ENCODE data around the gene LINC00305. TPM values are rescaled to one million over a fixed set of nuclear protein-coding genes. Genes with fewer than 3 reads are reported as not detected.

Gene LINC00305
- total and polyA plus RNA-seq, 2 of the 8 experiments (the other 6 are each of a cell fraction or from before 2014, with no cell fraction given): not detected

DNA sequence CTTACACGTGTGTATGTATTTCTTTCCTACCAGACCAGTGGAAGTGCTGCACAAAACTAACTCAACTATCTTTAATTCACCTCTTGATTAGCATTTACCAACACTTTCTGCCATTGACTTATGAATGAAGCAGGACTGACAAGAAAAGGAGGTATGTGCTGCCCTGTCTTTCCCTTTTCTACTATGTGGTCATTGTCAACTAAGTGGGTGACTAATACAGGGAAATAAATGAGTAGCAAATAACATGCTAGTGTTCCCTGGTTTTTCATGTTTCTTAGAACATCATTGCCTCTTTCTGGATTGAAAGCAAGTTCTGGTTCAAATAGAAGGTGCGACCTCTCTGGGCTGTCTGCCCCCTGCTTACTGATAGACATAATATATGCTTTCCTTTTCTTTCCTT lies 58.0 kb downstream of the LINC00305 start:
- no peak overlapping the region for H2AK5ac ChIP-seq (ENCODE audit: low read depth, low read length)
- no peak overlapping the region for H2BK12ac ChIP-seq (ENCODE audit: low read depth, low read length)
- H4K20me1 ChIP-seq (replicated peaks in 1 of 2; ENCODE audit: control insufficient read depth in 1 of 2, insufficient read depth in 2 of 2, low read length in 2 of 2): no peaks in the 10 kb centered on the region
- no peak overlapping the region for H4K8ac ChIP-seq (ENCODE audit: extremely low read depth, insufficient read depth, low read length)
- no peak for FAIRE-seq
- H3K79me2 ChIP-seq (ENCODE audit: control insufficient read depth in 1 of 2, insufficient read depth in 2 of 2, low read length in 2 of 2): no peaks in the 10 kb centered on the region
- no peak overlapping the region for H3K14ac ChIP-seq (ENCODE audit: insufficient read length)
- DNase-seq (ENCODE audit: low read depth in 1 of 2, low spot score in 2 of 2): no peak
- no peaks in the 10 kb centered on the region for H3K27me3 ChIP-seq (replicated peaks in 1 of 4; ENCODE audit: control insufficient read depth in 3 of 4, extremely low read depth in 1 of 4, insufficient read depth in 3 of 4, low read length in 3 of 4)
- POLR2A ChIA-PET (ENCODE audit: partially characterized antibody): no interaction called here
- peaks cover 0 to 3% of the 10 kb centered on the region in 2 experiments; a peak in 1 of 4 replicates for H3K9me3 ChIP-seq (ENCODE audit: insufficient read depth in 2 of 2, low read depth in 1 of 2, low read length in 1 of 2)
- H2BK20ac ChIP-seq (ENCODE audit: low read length): no peak overlapping the region
- no peak overlapping the region for H2BK15ac ChIP-seq (ENCODE audit: low read length)
- no peaks in the 10 kb centered on the region; a peak in 1 of 8 replicates for H3K36me3 ChIP-seq (ENCODE audit: control insufficient read depth in 2 of 4, insufficient read depth in 4 of 4, low read length in 3 of 4)
- H2AFZ ChIP-seq (ENCODE audit: low read length): no peak overlapping the region
- no peak overlapping the region for H3K23ac ChIP-seq (ENCODE audit: insufficient read length)
- 94% methylated on average over 2 of the region's 2 CpGs; no CpG with 5 or more reads in 1 of the 2 experiments for WGBS, 2 experiments (ENCODE audit: extremely low coverage in 1 of 2, insufficient coverage in 1 of 2, insufficient read length in 1 of 2, insufficient replicate concordance in 2 of 2, low coverage in 1 of 2, low lambda C conversion rate in 2 of 2, missing lambda C conversion rate in 1 of 2)
- no peak overlapping the region for H3K4ac ChIP-seq (replicated peaks; ENCODE audit: insufficient read length, low read depth, low read length)
- CTCF ChIA-PET (ENCODE audit: partially characterized antibody): interaction anchor here (0.6 to 1.5 kb wide), 4 partner anchors 16 to 318 kb away, joined by 3 to 7 read pairs (median 4); no protein-coding TSS in a partner anchor
- H2BK5ac ChIP-seq (ENCODE audit: low read depth, low read length): no peak overlapping the region
- H3K9ac ChIP-seq (replicated peaks in 1 of 4; ENCODE audit: extremely low read depth in 1 of 4, low read depth in 3 of 4, low read length in 3 of 4): no peak overlapping the region
- no peak overlapping the region for H3K27ac ChIP-seq (ENCODE audit: low read depth, low read length)
- no peak overlapping the region for H3K4me3 ChIP-seq (ENCODE audit: extremely low read depth in 1 of 4, insufficient read depth in 2 of 4, low read depth in 3 of 4, low read length in 4 of 4)
- H4K5ac ChIP-seq (ENCODE audit: insufficient read length, low read depth, low read length): no peak overlapping the region
- TF ChIP-seq, protein P1, sequence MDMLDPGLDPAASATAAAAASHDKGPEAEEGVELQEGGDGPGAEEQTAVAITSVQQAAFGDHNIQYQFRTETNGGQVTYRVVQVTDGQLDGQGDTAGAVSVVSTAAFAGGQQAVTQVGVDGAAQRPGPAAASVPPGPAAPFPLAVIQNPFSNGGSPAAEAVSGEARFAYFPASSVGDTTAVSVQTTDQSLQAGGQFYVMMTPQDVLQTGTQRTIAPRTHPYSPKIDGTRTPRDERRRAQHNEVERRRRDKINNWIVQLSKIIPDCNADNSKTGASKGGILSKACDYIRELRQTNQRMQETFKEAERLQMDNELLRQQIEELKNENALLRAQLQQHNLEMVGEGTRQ (IDR thresholded peaks at IDR 0.05; ENCODE audit: low read length): no peak
- H3K4me2 ChIP-seq (ENCODE audit: insufficient read depth in 1 of 2, low read depth in 2 of 2, low read length in 2 of 2): no peak overlapping the region
- H3K79me1 ChIP-seq (ENCODE audit: low read depth, low read length): no peaks in the 10 kb centered on the region
- H2BK120ac ChIP-seq (replicated peaks; ENCODE audit: low read depth, low read length): no peak overlapping the region
- peaks cover 0 to 5% (median 1%) of the 10 kb centered on the region in 4 experiments; a peak in 2 of 7 replicates for H3K4me1 ChIP-seq (replicated peaks in 1 of 4; ENCODE audit: control insufficient read depth in 3 of 4, insufficient read depth in 4 of 4, low read length in 3 of 4)
- no peak overlapping the region for H3K56ac ChIP-seq (replicated peaks; ENCODE audit: insufficient read length, low read depth, low read length)
- H4K91ac ChIP-seq (replicated peaks; ENCODE audit: insufficient read length, low read length): no peak overlapping the region
- no peaks in the 10 kb centered on the region for H3K23me2 ChIP-seq (ENCODE audit: low read depth, low read length)
- H3K18ac ChIP-seq (ENCODE audit: extremely low read depth, low read length): no peak overlapping the region
